HG02571 (cell line): ENCODE data around the gene MAP3K4.

Experiments used
- ATAC-seq: cut with Tn5 transposase; IDR thresholded peaks from one replicate; pipeline ENCODE4 v1.9.1; 2021; ENCODE audit warnings: mild to moderate bottlenecking, moderate library complexity; ENCODE audit not compliant: unreplicated experiment

The MAP3K4 gene

GRCh38 chr6:161076181-161076677 lies 84.7 kb downstream of the MAP3K4 start:
- no peak for ATAC-seq

- no peak for ATAC-seq
Measured at GRCh38 chr6:161079566-161080262, 88.1 kb downstream of the MAP3K4 start.

- ATAC-seq = no peak
Measured at GRCh38 chr6:161080263-161080970, 88.8 kb downstream of the MAP3K4 start.

GRCh38 chr6:161082215-161082614 lies 90.6 kb downstream of the MAP3K4 start:
- no peak for ATAC-seq

- ATAC-seq = no peak
Measured at GRCh38 chr6:161085246-161085645, 93.7 kb downstream of the MAP3K4 start.

GRCh38 chr6:161088676-161089328 lies 97.2 kb downstream of the MAP3K4 start:
- no peak for ATAC-seq

GRCh38 chr6:161091151-161091550 lies 99.6 kb downstream of the MAP3K4 start:
- no peak for ATAC-seq

- ATAC-seq = no peak
Measured at GRCh38 chr6:161091972-161092701, 100.6 kb downstream of the MAP3K4 start.

- no peak for ATAC-seq
Measured at GRCh38 chr6:161094955-161095354, 103.4 kb downstream of the MAP3K4 start.

GRCh38 chr6:161095916-161096315 lies 104.3 kb downstream of the MAP3K4 start:
- no peak for ATAC-seq

- no peak for ATAC-seq
Measured at GRCh38 chr6:161100072-161100471, 108.5 kb downstream of the MAP3K4 start.

GRCh38 chr6:161101517-161101916 lies 109.9 kb downstream of the MAP3K4 start:
- ATAC-seq = no peak

GRCh38 chr6:161103475-161103874 lies 111.9 kb downstream of the MAP3K4 start:
- no peak for ATAC-seq

GRCh38 chr6:161104966-161105365 lies 113.4 kb downstream of the MAP3K4 start:
- no peak for ATAC-seq

- no peak for ATAC-seq
Measured at GRCh38 chr6:161105408-161105807, 113.8 kb downstream of the MAP3K4 start.

- no peak for ATAC-seq
Measured at GRCh38 chr6:161107779-161108730, 116.5 kb downstream of the MAP3K4 start.

GRCh38 chr6:161108916-161109315 lies 117.3 kb downstream of the MAP3K4 start:
- no peak for ATAC-seq

GRCh38 chr6:161109366-161109765 lies 117.8 kb downstream of the MAP3K4 start:
- no peak for ATAC-seq

- no peak for ATAC-seq
Measured at GRCh38 chr6:161110028-161110779, 118.6 kb downstream of the MAP3K4 start.
